ENCODE data around the gene ITPR2.

The ITPR2 gene

DNA sequence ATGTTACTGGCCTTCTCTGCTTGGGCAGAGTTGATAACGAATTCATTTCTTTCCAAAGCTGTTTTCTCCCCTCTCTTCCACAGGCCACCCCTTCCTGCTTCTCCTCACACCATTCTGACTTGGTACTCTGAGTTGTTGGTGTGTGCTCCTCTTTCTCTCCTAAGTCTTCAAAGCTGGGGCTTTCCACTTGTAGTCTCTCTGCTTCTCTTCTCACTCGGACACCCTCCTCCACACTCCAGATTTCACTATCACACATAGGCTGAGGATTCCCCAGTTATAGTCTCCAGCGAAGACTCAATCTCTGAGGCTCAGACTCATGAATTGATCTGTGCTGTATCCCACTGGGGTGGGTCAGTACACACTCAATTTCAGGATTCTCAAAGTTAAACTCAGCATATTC, 436.6 kb downstream of the ITPR2 start:
- in situ Hi-C loops (cut with HindIII; ENCODE audit: low pct_ligation_motif_present, low pct_unique_long_range_greater_than_20kb, low sequenced_read_pairs): no loop called here
- no peak for DNase-seq

DNA sequence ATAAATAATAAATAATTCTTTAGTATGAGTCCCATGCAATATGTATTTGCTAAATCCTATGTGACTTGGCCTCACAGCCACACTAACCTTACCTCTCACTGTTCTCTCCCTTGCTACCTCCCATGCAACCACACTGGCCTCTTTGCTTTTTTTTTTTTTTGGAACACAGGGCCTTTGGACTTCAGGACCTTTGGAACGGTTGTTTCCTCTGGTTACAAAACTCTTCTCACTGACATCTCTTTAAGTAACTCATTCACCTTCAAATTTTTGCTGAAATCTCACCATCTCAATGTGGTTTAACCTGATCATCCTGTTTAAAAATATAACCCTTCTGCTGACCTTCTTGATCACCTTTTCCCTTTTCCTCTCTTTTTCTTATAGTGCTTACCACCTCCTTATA, 443.7 kb downstream of the ITPR2 start:
- no peak for DNase-seq
- in situ Hi-C loops (cut with HindIII; ENCODE audit: low pct_ligation_motif_present, low pct_unique_long_range_greater_than_20kb, low sequenced_read_pairs): no loop called here

DNA sequence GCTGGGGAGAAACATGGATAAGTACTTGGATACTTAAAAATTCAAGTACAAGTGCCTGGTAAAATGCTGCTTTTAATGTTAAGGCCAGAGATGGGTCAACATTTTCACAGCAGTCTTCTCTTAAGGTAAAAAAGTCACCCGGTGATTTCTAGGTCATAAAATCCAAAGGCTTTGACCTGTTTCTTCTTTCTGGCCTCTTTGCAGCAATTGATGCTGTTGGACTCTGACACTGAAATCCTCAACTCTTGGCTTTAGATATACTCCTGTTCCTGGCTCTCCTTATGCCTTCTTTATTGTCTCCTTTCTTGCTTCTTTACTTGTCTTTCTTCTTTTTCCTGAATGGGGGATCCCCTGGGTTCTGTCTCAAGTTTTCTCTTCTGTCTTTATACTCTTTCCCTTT, 448.5 kb downstream of the ITPR2 start:
- no peak for DNase-seq
- in situ Hi-C loops (cut with HindIII; ENCODE audit: low pct_ligation_motif_present, low pct_unique_long_range_greater_than_20kb, low sequenced_read_pairs): no loop called here

DNA sequence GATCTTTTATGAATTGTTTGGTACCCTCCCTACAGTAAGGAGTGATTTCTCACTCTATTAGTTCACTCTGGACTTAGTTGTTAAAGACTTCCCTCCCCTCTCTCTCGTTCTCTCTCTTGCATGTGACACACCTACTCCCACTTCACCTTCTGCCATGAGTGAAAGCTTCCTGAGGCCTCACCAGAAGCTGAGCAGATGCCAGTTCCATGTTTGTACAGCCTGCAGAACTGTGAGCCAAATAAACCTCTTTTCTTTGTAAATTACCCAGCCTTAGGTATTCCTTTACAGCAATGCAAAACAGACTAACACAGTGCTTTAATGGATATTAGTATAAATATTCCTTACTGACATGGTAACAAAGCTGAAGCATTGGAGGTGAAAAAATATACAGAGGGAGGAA, 450.0 kb downstream of the ITPR2 start:
- in situ Hi-C loops (cut with HindIII; ENCODE audit: low pct_ligation_motif_present, low pct_unique_long_range_greater_than_20kb, low sequenced_read_pairs): no loop called here

DNA sequence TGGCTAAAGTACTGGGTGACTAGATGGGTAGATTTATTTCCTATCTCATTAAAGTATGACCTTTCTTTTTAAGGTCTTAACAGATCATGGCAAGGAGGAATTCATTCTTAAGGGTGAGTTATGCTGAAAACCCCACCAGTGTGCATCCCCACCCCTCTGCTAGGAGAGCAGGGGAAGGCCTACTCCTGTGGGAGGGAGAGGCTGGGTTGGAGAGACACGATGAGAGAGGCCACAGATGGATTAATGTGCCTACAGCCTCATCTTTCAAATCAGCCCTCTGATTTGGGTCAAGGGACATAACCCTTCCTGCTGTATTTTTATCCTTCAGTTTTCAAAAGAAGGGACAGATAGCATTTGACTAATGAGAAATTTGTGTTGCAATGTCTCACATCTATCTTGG, 452.1 kb downstream of the ITPR2 start:
- no peak for DNase-seq
- in situ Hi-C loops (cut with HindIII; ENCODE audit: low pct_ligation_motif_present, low pct_unique_long_range_greater_than_20kb, low sequenced_read_pairs): no loop called here

More for the DNA sequence above, 450.0 kb downstream of the ITPR2 start:
- no peak for DNase-seq

DNA sequence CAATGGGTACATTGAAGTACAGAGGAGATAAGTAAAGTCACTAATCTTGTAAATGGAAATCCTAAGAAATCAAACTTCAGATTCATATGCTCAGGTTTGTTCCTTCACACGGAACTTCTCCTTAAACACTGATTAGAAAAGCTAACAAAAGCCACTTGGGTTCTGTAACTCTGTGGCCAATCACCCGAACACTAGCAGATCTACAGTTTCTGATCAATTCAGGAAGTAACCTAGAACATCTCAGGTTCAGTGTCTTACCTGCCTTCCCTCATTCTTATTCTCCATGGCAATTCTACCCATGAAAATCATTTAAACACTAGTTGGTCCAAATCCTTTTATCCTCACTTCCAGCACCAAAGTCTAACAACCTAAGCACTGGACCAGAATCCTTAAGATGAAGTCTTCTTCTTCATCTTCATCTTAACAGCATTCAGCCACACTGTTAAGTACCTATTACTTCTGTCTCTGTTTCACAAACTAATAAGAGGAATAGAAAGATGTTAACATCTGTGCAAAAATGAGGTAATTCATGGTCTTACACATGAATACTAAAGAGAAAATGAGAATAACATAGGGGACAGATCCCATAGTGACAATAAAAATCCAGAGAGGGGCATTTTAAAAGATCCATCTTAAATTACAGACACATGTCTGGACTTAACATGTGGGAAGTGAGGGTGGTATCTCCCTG, 453.1 kb downstream of the ITPR2 start:
- no peak for DNase-seq
- in situ Hi-C loops (cut with HindIII; ENCODE audit: low pct_ligation_motif_present, low pct_unique_long_range_greater_than_20kb, low sequenced_read_pairs): no loop called here

DNA sequence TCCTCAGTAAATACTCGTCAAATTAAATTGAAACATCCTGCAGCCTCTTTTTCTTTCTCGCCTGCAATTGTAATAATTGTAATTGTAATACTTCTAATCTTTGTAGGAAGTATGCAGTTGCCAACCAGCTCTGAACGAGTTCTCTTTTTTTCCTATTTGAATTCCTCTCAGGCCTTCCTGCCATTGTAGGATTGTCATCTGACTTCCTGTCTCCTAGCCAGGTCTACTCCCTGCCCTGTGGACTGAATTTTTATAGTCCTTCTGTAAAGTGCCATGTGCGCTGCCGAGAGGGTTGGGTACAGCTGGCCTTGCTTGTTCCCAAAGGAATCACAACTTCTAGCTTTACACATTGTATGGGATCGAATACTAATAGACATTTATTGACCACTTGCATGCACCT, 454.3 kb downstream of the ITPR2 start:
- DNase-seq: no peak
- in situ Hi-C loops (cut with HindIII; ENCODE audit: low pct_ligation_motif_present, low pct_unique_long_range_greater_than_20kb, low sequenced_read_pairs): no loop called here

DNA sequence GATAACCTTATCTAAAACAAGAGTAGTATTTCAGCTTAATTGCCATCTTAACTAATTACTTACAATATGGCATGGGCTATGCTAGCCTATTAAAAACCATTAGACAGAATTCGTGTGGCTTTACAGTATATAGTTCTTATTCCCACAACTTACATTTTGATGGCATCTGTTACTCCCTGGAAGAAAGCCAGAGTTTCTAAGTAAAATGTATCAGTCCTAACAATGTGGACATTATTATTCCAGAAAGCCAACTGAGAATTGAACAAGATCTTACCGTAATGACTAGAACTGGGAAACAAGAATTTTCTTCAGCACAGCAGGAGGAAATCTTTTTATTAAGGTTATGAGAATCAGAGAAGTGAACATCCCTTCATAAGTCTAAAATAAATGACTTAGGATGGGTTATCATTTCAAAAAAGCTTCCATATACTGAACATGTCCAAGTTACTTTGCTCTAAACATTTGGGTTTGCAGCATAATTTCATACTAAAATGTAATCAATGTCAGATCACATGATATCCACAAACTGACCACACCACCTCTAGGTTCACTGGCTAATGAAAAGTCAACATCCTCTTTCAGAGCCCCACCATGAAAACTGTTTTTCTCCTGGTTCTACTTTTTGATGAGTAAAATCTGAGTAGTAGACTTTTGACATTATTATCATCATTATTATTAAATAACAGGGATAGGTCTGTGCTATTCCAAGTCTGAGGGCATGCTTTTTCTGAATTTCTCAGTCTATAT, 457.9 kb downstream of the ITPR2 start:
- in situ Hi-C loops (cut with HindIII; ENCODE audit: low pct_ligation_motif_present, low pct_unique_long_range_greater_than_20kb, low sequenced_read_pairs): no loop called here
- no peak for DNase-seq

DNA sequence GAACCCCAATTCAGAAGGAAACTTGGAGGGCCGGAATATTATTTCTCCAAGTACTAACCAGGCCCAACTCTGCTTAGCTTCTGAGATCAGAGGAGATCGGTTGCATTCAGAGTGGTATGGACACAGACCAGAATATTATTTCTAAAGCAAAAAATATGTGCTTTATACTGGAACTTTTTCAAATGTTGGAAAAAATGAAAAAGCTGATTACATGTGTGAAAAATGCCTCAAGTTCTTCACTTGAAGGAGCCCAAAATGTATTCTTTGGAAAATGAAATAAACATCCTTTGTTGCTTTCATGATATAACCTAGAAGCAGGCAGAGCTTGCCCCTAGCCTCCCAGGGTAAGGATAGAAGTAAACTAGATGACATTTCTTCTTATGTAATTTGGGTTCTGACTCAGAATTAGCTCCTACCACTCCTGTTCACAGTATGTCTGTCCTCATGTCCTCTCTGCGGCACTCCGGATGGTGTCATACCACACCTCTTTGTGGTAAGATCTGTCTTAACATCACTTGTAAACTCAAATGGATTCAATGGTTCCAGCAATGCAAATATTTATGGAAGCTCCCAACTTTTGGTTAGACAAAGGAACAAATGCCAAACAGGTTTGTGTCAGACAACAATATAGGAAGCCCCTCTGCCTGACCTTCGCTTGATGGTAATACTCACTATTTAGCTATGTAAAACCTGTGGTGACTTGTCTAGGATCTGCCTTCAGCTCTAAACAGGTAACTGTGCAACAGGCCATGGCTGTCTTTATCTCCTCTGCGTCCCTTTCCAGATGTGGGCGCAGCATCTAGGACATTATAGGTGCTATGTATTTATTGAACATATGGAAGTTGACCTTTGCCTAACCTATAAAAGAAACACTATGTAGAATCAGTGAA, 459.1 kb downstream of the ITPR2 start:
- no peak for DNase-seq
- in situ Hi-C loops (cut with HindIII; ENCODE audit: low pct_ligation_motif_present, low pct_unique_long_range_greater_than_20kb, low sequenced_read_pairs): no loop called here

DNA sequence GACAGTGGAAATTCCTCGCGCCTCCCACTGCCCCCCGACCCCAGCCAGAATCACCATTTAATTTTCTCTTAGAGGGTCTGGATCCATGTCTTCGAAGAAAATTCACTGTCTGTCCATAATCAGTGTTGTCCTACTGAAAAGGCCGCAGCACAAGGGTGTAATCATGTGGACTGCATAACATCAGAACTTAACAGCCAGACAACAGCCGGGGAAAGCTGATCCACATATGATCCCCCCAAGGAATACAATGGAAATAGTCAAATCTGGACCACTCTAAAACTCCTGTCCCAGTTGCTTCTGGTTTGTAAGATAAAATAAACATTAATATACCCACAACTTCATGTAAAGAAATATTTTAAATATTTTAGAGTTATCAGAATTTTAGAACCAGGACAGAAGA, 460.1 kb downstream of the ITPR2 start:
- in situ Hi-C loops (cut with HindIII; ENCODE audit: low pct_ligation_motif_present, low pct_unique_long_range_greater_than_20kb, low sequenced_read_pairs): no loop called here
- no peak for DNase-seq

DNA sequence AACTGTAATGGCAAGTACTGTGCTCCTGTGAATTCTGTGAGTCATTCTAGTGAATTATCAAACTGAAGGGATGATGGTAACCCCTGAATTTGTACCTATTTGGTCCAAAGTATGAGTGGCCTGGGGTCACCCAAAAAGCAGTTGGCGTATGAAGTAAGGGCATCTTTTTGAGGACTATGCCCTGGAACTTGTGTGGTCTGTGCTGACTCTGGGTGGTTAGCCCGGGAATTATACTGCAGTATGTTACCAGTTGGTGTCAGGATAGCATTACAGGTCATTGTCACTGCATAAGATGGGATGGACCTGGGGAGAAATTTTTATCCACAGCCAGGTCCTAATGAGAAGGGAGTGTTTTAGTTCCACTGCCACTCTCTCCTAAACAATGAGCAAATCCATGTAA, 462.9 kb downstream of the ITPR2 start:
- peak; percentile 14 for DNase-seq
- in situ Hi-C loops (cut with HindIII; ENCODE audit: low pct_ligation_motif_present, low pct_unique_long_range_greater_than_20kb, low sequenced_read_pairs): no loop called here

DNA sequence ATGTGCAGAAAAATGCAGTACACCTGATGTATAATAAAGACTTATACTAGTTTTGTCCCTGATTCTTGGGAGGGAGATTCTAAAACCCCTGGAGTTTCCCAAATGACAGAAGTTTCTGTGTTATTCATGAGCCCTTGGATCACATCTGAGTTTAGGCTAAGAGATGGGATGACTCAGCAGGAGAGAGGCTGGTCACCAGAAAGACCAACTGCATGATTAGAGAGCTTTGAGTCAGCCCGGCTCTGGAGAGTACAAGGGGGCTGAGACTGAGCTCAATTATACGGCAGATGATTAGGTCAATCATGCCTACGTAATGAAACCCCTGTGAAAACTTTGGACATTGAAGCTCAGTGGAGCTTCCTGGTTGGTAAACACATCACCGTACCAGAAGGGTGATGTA, 463.4 kb downstream of the ITPR2 start:
- peak; percentile 85 for DNase-seq
- in situ Hi-C loops (cut with HindIII; ENCODE audit: low pct_ligation_motif_present, low pct_unique_long_range_greater_than_20kb, low sequenced_read_pairs): no loop called here

DNA sequence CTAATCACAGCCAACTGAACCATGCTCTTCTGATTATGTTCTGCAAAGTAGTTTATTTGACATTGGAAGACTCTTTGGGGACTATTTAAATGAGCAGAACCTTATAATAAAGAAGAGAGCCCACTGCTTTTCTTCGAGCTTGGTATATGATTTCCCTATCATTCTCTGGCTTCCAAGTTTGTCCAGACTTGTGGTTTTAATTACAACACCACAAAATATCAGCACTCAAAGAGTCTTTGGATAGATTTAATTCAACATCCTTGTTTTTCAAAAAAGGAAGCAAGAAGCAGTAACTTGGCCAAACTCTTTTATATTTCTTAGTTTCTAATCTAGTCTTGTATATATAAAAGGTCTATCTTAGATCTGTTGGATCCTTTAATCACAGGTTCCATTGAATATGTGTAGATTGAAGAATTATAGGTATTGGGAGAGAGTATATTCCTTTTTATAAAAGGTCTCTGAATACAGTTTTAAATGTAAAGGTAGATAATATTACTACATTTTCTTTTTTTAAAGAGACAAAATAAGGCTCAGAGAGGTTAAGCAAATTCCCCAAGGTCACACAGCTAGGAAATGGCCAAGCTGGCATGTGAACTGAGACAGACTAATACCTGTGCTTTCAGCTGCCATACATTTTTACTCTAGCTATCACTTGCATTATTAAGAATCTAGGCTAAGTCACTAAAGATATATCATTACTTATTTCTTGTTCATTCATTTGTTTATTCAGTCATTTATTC, 464.8 kb downstream of the ITPR2 start:
- no peak for DNase-seq
- in situ Hi-C loops (cut with HindIII; ENCODE audit: low pct_ligation_motif_present, low pct_unique_long_range_greater_than_20kb, low sequenced_read_pairs): no loop called here

DNA sequence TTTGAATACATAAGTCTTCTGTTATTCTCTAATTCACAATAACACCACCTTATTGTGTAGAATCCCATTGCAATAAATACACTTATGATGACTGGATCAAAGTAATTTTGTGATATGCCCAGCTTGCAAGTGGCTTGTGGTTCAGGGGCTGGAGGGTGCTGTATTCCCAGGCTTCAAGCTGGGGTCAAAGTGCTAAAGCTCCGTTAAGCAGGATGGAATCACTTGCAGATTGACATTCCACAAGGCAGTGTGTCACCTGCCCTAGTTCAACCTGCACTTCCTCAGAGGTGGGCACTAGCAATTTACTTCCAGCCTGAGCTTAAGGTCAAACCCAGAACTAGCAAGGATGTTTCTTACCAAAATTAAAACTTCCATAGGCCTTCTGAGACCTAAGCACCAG, 471.0 kb downstream of the ITPR2 start:
- DNase-seq: no peak
- in situ Hi-C loops (cut with HindIII; ENCODE audit: low pct_ligation_motif_present, low pct_unique_long_range_greater_than_20kb, low sequenced_read_pairs): no loop called here

DNA sequence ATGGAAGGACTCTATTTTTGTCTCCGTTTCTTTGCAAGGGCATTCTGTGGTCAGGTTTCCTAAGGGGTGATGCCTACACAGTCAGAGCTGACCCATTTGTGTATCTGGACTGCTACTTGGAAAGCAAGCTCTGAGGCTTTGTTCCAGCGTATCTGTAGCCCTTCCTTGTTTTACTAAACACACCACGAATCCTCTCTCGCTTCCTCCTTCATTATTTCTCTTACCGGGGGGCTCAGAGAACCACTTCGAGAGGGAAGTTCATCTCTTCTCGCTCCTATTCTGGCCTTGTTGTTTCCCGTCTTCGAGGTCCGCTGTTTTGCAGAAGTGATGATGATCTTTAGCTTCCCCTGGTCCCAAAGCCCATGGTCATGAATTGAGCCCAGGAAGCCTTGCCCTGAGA, 472.9 kb downstream of the ITPR2 start:
- no peak for DNase-seq
- in situ Hi-C loops (cut with HindIII; ENCODE audit: low pct_ligation_motif_present, low pct_unique_long_range_greater_than_20kb, low sequenced_read_pairs): no loop called here

DNA sequence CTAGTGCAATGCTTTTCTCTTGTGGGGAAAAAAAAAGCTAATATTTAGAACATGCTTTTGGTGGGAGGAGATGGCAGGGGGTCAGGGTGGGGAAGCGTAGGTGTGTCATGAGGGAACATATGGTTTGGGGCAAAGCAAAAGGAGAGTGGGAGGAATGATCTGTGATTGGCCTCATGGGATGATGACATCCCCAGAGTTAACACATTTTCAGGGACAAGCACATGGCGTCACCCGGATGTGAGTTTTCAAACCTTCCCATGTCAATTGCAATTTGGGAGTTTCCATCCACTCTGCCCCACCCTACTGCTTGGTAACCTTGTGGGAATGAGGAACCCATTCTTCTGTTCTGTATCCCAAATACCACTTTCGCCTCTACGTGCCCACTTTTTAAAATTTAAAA, 473.4 kb downstream of the ITPR2 start:
- no peak for DNase-seq
- in situ Hi-C loops (cut with HindIII; ENCODE audit: low pct_ligation_motif_present, low pct_unique_long_range_greater_than_20kb, low sequenced_read_pairs): no loop called here

DNA sequence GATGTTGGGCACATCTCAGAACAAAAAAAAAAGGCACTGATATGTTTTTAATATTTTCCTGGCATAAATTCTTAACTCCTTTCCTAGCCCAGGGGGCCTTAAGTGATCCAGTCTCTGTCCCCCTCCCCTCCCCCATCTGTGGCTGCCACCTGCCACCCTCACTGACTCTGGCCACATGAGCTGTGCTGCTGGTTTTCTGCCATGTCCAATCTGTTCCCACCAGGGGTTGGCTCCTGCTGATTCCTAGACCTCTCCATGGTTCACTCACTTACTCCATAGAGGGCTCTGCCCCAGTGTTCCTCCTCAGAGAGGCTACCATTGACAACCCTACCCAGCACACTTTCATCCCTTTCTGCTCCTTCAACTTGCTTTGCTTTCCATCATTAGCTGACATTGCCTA, 474.3 kb downstream of the ITPR2 start:
- in situ Hi-C loops (cut with HindIII; ENCODE audit: low pct_ligation_motif_present, low pct_unique_long_range_greater_than_20kb, low sequenced_read_pairs): no loop called here
- DNase-seq: no peak

DNA sequence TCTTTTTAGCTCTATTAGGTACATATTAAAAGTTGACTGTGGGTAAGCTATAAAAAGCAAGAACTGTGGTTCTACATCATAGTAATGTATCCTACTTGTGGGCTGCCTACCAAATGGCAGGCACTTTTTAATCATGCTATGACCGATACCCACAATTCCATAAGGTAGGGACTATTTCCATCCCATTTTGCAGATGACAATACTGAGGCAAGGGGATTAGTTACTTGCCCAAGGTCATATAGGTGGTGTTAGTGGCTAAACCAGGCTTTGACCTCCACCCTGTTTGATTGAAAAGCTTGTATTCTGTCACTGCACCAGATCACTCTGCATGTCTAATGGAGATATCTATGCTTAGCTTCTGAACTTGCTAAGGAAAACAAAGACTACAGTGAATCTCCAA, 485.7 kb downstream of the ITPR2 start:
- in situ Hi-C loops (cut with HindIII; ENCODE audit: low pct_ligation_motif_present, low pct_unique_long_range_greater_than_20kb, low sequenced_read_pairs): no loop called here
- no peak for DNase-seq

DNA sequence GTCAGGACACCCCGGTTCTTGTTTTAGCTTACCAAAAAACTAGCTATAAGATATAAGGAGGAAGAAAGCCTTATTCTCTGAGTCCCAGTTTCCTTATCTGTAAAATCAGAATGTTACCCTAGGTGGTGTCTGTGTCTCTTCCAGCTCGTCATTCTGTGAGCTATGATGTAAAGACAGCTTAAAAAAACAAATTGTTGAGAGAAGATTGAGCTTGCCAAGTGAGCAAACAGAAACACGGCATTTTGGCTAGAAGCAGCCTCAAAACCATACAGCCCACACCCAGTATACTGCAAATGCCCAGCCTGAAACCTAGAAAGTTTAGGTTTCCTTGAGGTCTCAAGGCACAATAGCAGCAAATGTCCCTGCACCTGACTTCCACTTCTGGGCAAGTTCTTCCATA, 486.3 kb downstream of the ITPR2 start:
- in situ Hi-C loops (cut with HindIII; ENCODE audit: low pct_ligation_motif_present, low pct_unique_long_range_greater_than_20kb, low sequenced_read_pairs): no loop called here
- no peak for DNase-seq

Measured in ACHN (cell line).